Kidney epithelial cell (primary cell): Measurements from ENCODE around the gene AMDHD1. TPM values are rescaled to one million over a fixed set of nuclear protein-coding genes. Genes with fewer than 3 reads are reported as not detected.

ENCODE experiments used
- DNase-seq: peaks from one replicate; pipeline ENCODE4 v3.0.0-alpha.2; 2010; ENCODE audit warnings: low read depth
- H3K27me3 ChIP-seq: 2 replicates; pipeline ENCODE4 v1.6.0; 2011; ENCODE audit warnings: low read length; ENCODE audit not compliant: control insufficient read depth, insufficient read depth
- H3K36me3 ChIP-seq: 2 replicates; pipeline ENCODE4 v1.5.1; 2011; ENCODE audit warnings: low read length; ENCODE audit not compliant: control insufficient read depth, insufficient read depth
- H3K4me3 ChIP-seq: 2 replicates; pipeline ENCODE4 v1.5.1; 2011; ENCODE audit warnings: low read depth, mild to moderate bottlenecking, control low read depth, low read length
- CTCF ChIP-seq: IDR thresholded peaks from 2 replicates; pipeline ENCODE4 v1.5.1; 2011; ENCODE audit warnings: mild to moderate bottlenecking, moderate library complexity, low read length, control low read depth, inconsistent platforms; ENCODE audit not compliant: insufficient read depth, poor library complexity, severe bottlenecking
- total RNA-seq: library from RNA; depleted of rRNA; stranded (reverse); fragments of >200 nt; gene quantifications from 2 replicates; pipeline ENCODE4 v1.2.3, GENCODE V29; 2015

Gene AMDHD1
- total RNA-seq, 1 donor from 2014 or later: 0.67 TPM

GRCh38 chr12:95990136-95990535 lies 47.0 kb downstream of the AMDHD1 start:
- DNase-seq: no peak
- TF ChIP-seq CTCF: no peak
- no peaks in the 10 kb centered on the region for H3K27me3 ChIP-seq
- H3K4me3 ChIP-seq: no peak overlapping the region
- H3K36me3 ChIP-seq: no peaks in the 10 kb centered on the region

DNA sequence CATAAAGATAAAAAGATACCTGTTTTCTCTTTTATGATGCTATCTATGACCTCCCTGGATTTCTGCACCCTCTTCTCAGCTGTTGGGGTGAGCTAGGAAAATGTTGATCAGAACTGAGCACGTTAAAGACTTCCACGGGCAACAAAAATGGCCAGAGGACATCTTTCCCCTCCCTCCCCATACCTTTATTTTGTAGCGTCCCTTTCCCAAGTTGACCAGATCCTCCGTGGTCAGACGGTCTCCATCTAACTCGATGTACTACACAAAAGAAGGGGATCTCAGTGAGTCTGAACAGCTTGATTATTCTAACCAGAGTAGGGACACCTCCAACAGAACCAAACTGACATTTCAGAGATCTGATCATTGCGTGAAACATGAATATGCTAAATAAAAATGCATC lies 50.8 kb downstream of the AMDHD1 start:
- no peak overlapping the region for H3K4me3 ChIP-seq
- H3K27me3 ChIP-seq: no peaks in the 10 kb centered on the region
- no peak for DNase-seq
- no peak for TF ChIP-seq CTCF
- no peaks in the 10 kb centered on the region for H3K36me3 ChIP-seq

- H3K27me3 ChIP-seq: no peaks in the 10 kb centered on the region
- no peak for DNase-seq
- TF ChIP-seq CTCF: no peak
Measured at GRCh38 chr12:95994476-95994875, 51.3 kb downstream of the AMDHD1 start.

DNA sequence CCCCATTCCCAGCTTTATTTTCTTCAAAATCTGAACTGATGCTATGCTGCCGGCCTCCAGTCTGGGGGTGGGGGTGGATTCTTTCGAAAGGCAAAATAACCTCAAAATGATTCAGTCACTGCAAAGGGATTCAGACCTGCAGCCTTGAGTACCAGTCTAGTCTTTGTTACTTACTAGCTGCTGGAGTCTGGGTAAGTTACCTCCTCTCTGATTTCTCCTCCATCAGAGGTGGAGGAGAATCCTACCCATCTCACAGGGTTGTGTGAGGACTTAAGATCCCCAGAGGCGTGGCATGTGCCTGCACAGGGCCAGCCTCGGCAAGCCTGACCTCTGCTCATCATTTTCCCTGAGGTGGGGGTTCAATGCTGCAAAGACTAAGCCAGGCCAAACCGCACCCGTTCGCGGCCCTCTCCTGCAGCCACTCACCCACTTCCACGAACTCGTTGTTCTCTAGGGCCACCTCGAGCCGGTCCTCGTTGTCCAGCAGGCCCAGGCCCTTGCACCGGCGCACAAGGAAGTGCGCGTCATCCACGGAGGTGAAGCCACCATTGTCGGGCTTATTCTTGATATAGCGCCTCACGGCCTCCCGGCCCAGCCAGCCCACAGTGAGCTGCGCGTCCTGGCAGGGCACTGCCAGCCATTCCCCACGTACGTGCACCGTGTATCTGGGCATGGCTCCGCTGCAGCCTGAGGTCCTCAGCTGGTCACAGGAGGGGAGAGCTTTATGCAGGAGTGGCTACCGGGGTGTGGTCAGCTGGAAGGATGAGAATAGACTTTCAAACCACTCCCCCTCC lies 52.3 kb downstream of the AMDHD1 start:
- Histone ChIP-seq H3K4me3 (no peak overlapping the region), H3K27me3 (no peaks in the 10 kb centered on the region), H3K36me3 (no peaks in the 10 kb centered on the region)
- no peak for DNase-seq
- TF ChIP-seq CTCF: no peak

More at GRCh38 chr12:95994476-95994875, 51.3 kb downstream of the AMDHD1 start:
- no peaks in the 10 kb centered on the region for H3K36me3 ChIP-seq
- no peak overlapping the region for H3K4me3 ChIP-seq

- peaks cover 1% of the 10 kb centered on the region for H3K36me3 ChIP-seq
- TF ChIP-seq CTCF: no peak
- no peaks in the 10 kb centered on the region for H3K27me3 ChIP-seq
- no peak for DNase-seq
- no peak within 1 kb of the TSS for H3K4me3 ChIP-seq
Measured at GRCh38 chr12:95996034-95996658, 53.0 kb downstream of the AMDHD1 start, which contains the start of gene HAL. TSS of gene HAL (minus strand) at chr12:95996344. CDS start at chr12:95995910, 434 bp downstream.

- no peak for DNase-seq
- no peak for TF ChIP-seq CTCF
- peaks cover 2% of the 10 kb centered on the region for H3K36me3 ChIP-seq
Measured at GRCh38 chr12:95997276-95997675, 54.1 kb downstream of the AMDHD1 start.

More at GRCh38 chr12:95997276-95997675, 54.1 kb downstream of the AMDHD1 start:
- Histone ChIP-seq H3K4me3 (no peak overlapping the region), H3K27me3 (no peaks in the 10 kb centered on the region)
